AG04450 (cell line): ENCODE measurements around the gene SGMS2. TPM values are rescaled to one million over a fixed set of nuclear protein-coding genes. Genes with fewer than 3 reads are reported as not detected.

Source experiments
- CTCF ChIA-PET: fragments of 300-600, 350-600 bp; formaldehyde crosslinking; extraction: SDS; loops from one replicate; lab custom pipeline; 2022; ENCODE audit warnings: antibody characterized with exemption, inconsistent platforms; lab: Charles Lee
- POLR2A ChIA-PET: fragments of 350-600 bp; formaldehyde crosslinking; extraction: SDS; loops from one replicate; lab custom pipeline; 2021; ENCODE audit warnings: antibody characterized with exemption, inconsistent platforms; lab: Yijun Ruan, JAX
- DNase-seq: peaks from one replicate; pipeline ENCODE4 v3.0.0-alpha.2; 2011; ENCODE audit warnings: low read depth, low spot score
- H3K27ac ChIP-seq: one replicate; pipeline ENCODE4 v1.5.1; 2012; ENCODE audit warnings: low read depth, low read length, control low read depth
- H3K27me3 ChIP-seq: one replicate; pipeline ENCODE4 v1.6.0; 2012; ENCODE audit warnings: low read length; ENCODE audit not compliant: control insufficient read depth, insufficient read depth
- H3K4me3 ChIP-seq: 2 replicates; pipeline ENCODE4 v1.5.1; 2011; ENCODE audit warnings: mild to moderate bottlenecking, low read depth, low read length, control low read depth
- H3K9me3 ChIP-seq: 2 replicates; pipeline ENCODE4 v1.5.1; 2012; ENCODE audit warnings: low read length; ENCODE audit not compliant: control insufficient read depth, insufficient read depth
- polyA plus RNA-seq: library from polyadenylated mRNA; depleted of rRNA; stranded (reverse); fragments of >200 nt; gene quantifications from 2 replicates; pipeline ENCODE4 v1.2.3, GENCODE V29; 2011
- TF ChIP-seq, protein P1 (sequence below): IDR thresholded peaks from 2 replicates; pipeline ENCODE4 v1.5.1; 2011; ENCODE audit warnings: low read depth, low read length, control low read depth, inconsistent platforms

The SGMS2 gene
- polyA plus RNA-seq, 1 experiment, result 13.3 TPM

DNA sequence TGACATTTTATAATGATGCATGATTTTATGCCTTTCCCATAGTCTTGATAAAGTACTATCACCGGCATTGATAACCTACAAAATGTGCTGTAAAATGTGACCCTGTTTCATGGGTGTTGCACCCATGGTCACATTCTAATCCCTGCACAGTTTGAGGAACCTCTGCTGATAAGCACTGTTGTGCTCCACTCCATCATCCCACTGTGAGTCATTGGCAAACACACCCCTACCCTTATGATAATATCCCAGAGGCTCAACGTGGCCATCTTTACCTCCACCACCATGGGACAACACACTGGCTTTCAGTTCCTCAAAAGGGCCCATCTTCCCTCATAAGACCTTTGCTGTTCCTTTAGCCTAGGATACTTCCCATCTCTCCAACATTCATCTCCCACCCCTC, 32.0 kb upstream of the SGMS2 start:
- CTCF ChIA-PET, result no interaction called here
- peaks cover 8% of the 10 kb centered on the region for H3K27me3 ChIP-seq

DNA sequence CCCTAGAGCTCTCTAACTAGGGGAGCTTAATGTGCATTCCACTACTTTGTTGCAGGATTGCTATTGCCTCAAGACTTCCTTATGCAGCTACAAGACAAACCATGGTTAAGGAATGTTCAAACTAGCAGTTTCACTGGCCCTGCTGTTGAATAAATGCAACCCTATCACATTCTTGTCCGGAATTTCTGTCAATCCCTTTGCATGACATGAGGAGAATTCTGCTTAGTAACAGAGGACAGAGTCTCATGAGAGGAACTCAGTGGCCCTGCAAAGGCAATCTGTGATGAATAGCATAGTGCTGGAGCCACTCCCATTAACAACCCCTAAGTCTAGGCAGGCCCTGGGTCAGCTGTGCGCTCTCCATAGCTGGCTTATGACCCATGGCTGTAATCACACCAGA, 30.7 kb upstream of the SGMS2 start:
- CTCF ChIA-PET, result interaction anchor here (1.1 kb wide), 1 partner anchor 17 kb away, joined by 3 read pairs; no protein-coding TSS in a partner anchor
- no peak for DNase-seq
- H3K27me3 ChIP-seq, result peaks cover 5% of the 10 kb centered on the region
- POLR2A ChIA-PET, result no interaction called here
- H3K4me3 ChIP-seq, result no peak overlapping the region
- no peak overlapping the region for H3K27ac ChIP-seq
- TF ChIP-seq, protein P1, sequence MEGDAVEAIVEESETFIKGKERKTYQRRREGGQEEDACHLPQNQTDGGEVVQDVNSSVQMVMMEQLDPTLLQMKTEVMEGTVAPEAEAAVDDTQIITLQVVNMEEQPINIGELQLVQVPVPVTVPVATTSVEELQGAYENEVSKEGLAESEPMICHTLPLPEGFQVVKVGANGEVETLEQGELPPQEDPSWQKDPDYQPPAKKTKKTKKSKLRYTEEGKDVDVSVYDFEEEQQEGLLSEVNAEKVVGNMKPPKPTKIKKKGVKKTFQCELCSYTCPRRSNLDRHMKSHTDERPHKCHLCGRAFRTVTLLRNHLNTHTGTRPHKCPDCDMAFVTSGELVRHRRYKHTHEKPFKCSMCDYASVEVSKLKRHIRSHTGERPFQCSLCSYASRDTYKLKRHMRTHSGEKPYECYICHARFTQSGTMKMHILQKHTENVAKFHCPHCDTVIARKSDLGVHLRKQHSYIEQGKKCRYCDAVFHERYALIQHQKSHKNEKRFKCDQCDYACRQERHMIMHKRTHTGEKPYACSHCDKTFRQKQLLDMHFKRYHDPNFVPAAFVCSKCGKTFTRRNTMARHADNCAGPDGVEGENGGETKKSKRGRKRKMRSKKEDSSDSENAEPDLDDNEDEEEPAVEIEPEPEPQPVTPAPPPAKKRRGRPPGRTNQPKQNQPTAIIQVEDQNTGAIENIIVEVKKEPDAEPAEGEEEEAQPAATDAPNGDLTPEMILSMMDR, result no peak
- no peaks in the 10 kb centered on the region for H3K9me3 ChIP-seq

More for the DNA sequence above, 32.0 kb upstream of the SGMS2 start:
- DNase-seq, result no peak
- peaks cover 7% of the 10 kb centered on the region for H3K9me3 ChIP-seq
- no peak overlapping the region for H3K27ac ChIP-seq
- TF ChIP-seq, protein P1, result no peak
- POLR2A ChIA-PET, result no interaction called here
- H3K4me3 ChIP-seq, result no peak overlapping the region

DNA sequence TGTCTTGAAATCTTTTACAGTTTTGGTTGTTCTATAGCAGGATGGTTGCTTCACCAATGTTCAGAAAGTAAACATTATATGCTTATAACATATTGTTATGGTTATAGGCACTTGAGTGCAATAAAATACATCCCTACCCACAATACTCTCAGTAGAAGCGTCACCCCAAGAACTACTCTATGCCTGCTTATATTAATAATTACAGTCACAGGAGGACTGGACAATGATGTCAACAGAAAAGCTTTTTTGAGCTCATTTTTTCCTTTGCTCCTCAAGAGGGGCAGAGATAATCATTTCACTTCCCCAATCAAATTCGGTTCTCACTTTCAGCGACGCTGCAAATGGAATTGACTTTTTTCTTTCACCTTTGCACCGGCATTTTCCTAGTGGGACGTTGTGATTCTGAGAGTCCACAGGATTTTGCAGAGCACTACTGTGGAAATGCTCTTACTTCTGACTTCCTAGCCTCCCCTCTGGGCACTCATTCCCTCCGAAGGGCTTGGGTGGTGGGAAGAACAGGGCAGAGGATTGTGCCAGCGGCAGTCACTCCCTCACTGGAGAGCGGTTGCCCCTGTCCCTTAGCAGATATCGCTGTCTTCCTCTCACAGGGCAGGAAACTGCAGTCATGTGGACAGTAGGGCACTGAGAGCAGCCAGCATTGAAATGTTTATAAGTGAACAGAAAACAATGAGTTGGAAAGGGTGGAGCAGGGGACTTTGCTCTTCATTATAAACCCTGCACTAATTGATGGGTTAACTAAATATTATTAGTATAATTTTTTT, 24.9 kb upstream of the SGMS2 start:
- H3K9me3 ChIP-seq, result no peaks in the 10 kb centered on the region
- POLR2A ChIA-PET, result no interaction called here
- TF ChIP-seq, protein P1, result no peak
- no peak overlapping the region for H3K27ac ChIP-seq
- CTCF ChIA-PET, result interaction anchor here (1.0 kb wide), 1 partner anchor 42 kb away, joined by 5 read pairs; no protein-coding TSS in a partner anchor
- peaks cover 9% of the 10 kb centered on the region for H3K27me3 ChIP-seq
- no peak overlapping the region for H3K4me3 ChIP-seq
- DNase-seq, result no peak

DNA sequence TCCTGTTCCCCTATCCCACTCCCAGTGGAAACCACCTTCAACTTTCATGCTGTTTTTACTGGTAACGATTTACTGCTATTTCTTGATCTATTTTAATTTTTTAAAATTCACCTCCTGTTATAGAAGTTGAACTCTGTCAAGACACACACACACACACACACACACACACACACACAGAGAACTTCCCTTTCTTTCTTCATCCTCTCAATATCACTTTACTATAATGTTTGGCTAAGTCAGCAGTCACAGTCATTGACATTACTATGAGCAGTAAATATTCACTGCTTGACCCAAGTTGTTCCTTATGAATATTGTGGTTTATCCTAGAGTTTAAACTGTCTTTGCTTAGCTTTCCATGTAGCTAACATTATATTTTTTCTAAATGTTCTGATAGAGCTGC, 24.0 kb upstream of the SGMS2 start:
- peaks cover 10% of the 10 kb centered on the region for H3K27me3 ChIP-seq
- H3K9me3 ChIP-seq, result no peaks in the 10 kb centered on the region
- TF ChIP-seq, protein P1, result no peak
- DNase-seq, result no peak
- H3K27ac ChIP-seq, result no peak overlapping the region
- ChIA-PET CTCF (no interaction called here), POLR2A (no interaction called here)
- no peak overlapping the region for H3K4me3 ChIP-seq

DNA sequence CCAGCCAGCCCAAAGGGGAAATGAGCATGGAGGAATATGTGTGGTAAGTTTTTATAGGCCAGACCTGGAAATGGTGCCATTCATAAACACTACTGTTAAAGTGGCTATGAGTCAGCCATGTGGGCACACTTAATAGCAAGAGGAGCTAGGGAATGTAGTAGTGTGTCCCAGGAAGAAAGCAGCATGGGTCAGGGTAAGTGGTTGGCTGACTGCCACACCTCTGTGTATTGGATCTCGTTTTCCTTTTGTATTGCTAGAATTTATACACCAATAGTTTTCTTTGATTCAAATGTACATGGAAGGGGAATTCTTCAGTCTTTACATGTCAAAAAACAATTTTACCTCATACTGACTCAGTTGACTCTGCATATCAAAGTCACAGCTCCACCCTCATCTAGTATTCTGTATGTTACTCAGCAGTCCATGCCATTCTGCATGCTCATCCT, 22.9 kb upstream of the SGMS2 start:
- ChIA-PET CTCF (no interaction called here), POLR2A (no interaction called here)
- Histone ChIP-seq H3K27ac (no peak overlapping the region), H3K27me3 (peaks cover 12% of the 10 kb centered on the region), H3K4me3 (no peak overlapping the region), H3K9me3 (no peaks in the 10 kb centered on the region)
- DNase-seq, result no peak
- TF ChIP-seq, protein P1, result no peak
